A673 (cell line): ENCODE measurements around the gene KYNU. TPM values are rescaled to one million over a fixed set of nuclear protein-coding genes. Genes with fewer than 3 reads are reported as not detected.

Experiments
- Bru-seq: library from RNA; stranded (reverse); fragments of 400-500 nt; gene quantifications from one replicate; lab custom pipeline; 2021; lab: Mats Ljungman, UMichigan
- BruChase-seq, 2 experiments: library from RNA; stranded (reverse); fragments of 400-500 nt; gene quantifications; one replicate each; lab custom pipeline; 2021; lab: Mats Ljungman, UMichigan
- BruUV-seq: library from RNA; stranded (reverse); fragments of 400-500 nt; replicated peaks from 2 replicates; lab custom pipeline; 2021; lab: Mats Ljungman, UMichigan
- CTCF ChIA-PET: fragments of 300-600 bp; sonication (Branson Sonifier 250); formaldehyde crosslinking; loops from one replicate; lab custom pipeline; 2022; ENCODE audit warnings: antibody characterized with exemption; lab: Charles Lee
- POLR2A ChIA-PET: fragments of 300-600 bp; sonication (Branson Sonifier 250); formaldehyde crosslinking; loops from one replicate; lab custom pipeline; 2022; ENCODE audit warnings: antibody characterized with exemption; ENCODE audit not compliant: low non-redundant PET; lab: Charles Lee
- DNase-seq: peaks from one replicate; pipeline ENCODE4 v3.0.0-alpha.2; 2015; ENCODE audit warnings: low spot score
- H3K27ac ChIP-seq: fragments of 200-600 bp; sonication (generic); 2 replicates; pipeline ENCODE4 v1.5.1; 2016; ENCODE audit warnings: mixed run types, low read depth, mild to moderate bottlenecking, mixed read lengths, antibody characterized with exemption, low read length; ENCODE audit not compliant: poor library complexity, severe bottlenecking
- H3K27me3 ChIP-seq: fragments of 200-600 bp; sonication (generic); replicated peaks from 2 replicates; pipeline ENCODE4 v1.6.1; 2017; ENCODE audit warnings: mixed run types, low read depth, mild to moderate bottlenecking, mixed read lengths, antibody characterized with exemption, low read length; ENCODE audit not compliant: insufficient read depth, poor library complexity
- H3K36me3 ChIP-seq: fragments of 200-600 bp; sonication (generic); 2 replicates; pipeline ENCODE4 v1.6.1; 2016; ENCODE audit warnings: mixed run types, mild to moderate bottlenecking, mixed read lengths, antibody characterized with exemption, low read length; ENCODE audit not compliant: insufficient read depth, poor library complexity, severe bottlenecking
- H3K4me1 ChIP-seq: fragments of 200-600 bp; sonication (generic); 2 replicates; pipeline ENCODE4 v1.6.1; 2017; ENCODE audit warnings: mixed run types, mild to moderate bottlenecking, mixed read lengths, antibody characterized with exemption, low read length; ENCODE audit not compliant: insufficient read depth, poor library complexity, severe bottlenecking
- H3K4me3 ChIP-seq: fragments of 200-600 bp; sonication (generic); 2 replicates; pipeline ENCODE4 v1.5.1; 2016; ENCODE audit warnings: low read depth, mixed run types, mild to moderate bottlenecking, mixed read lengths, low read length; ENCODE audit not compliant: poor library complexity, severe bottlenecking
- H3K9me3 ChIP-seq: fragments of 200-600 bp; sonication (generic); 2 replicates; pipeline ENCODE4 v1.6.1; 2016; ENCODE audit warnings: mixed run types, low read depth, mild to moderate bottlenecking, mixed read lengths, antibody characterized with exemption, low read length; ENCODE audit not compliant: poor library complexity, severe bottlenecking
- EZH2 ChIP-seq: fragments of 200-600 bp; sonication (generic); IDR thresholded peaks from 2 replicates; pipeline ENCODE4 v1.6.1; 2017; ENCODE audit warnings: borderline replicate concordance, low read depth, mild to moderate bottlenecking, mixed read lengths, antibody characterized with exemption, low read length; ENCODE audit not compliant: poor library complexity, severe bottlenecking
- intact Hi-C: fragments of 100-400 bp; cut with micrococcal nuclease; formaldehyde crosslinking; loops from one replicate; pipeline ENCODE4 v1.10.0; 2022; ENCODE audit not compliant: unreplicated experiment
- long read RNA-seq: library from polyadenylated mRNA; stranded (forward); transcript quantifications from one replicate; pipeline ENCODE4 v2.0.0, GENCODE V29; 2022
- total RNA-seq: library from RNA; stranded (reverse); gene quantifications from 2 replicates; pipeline ENCODE4 v1.2.3, GENCODE V29; 2021
- TF ChIP-seq, protein P1 (sequence below): fragments of 300-800, 200-600 bp; sonication (generic); conservative IDR thresholded peaks from 2 replicates; pipeline ENCODE4 v1.5.1; 2017; ENCODE audit warnings: low read depth, mild to moderate bottlenecking, antibody characterized with exemption, low read length, moderate library complexity, mixed read lengths

The KYNU gene
- total RNA-seq = 0.44 and 2.5 TPM in 2 replicates
- percentile 37 among the genes with signal in this experiment for Bru-seq, nascent RNA
- BruChase-seq, experiment 1, labeled RNA remaining after a 2-hour chase = percentile 21 among the genes with signal in this experiment
- BruChase-seq, experiment 2, labeled RNA remaining after a 6-hour chase = percentile 25 among the genes with signal in this experiment
- long read RNA-seq = 0 reads

DNA sequence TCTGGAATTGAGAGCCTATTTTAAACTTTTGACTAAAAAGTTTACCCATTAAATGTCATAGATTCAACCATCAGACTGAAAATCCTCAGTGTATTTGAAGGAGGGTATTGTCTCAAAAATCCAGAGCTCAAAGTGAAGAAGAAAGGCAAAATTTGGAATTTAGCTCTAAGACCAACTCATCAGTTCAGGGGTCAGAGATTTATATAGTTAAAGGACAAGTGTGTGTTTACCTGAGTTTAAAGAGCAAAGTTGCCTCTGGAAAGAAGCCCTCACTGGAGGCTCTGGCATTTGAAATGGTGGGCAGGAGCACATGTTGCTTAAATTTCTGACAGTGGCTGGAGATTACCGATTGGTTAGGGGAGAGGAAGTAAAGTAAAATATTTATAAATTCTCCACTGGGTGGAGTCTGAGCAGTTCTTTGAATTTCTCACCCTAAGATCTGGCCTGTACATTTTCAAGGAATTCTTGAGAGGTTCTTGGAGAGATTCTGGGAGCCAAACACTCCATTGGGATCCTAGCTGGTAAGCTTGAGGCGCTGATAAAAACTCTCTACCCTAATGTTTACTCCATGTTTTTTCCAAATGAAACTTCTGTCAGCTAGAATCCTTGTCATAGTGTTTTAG is at the start of gene KYNU:
Gene KYNU (plus strand): TSS at position 449 of the 623 bp plus-strand sequence. CDS start 7,704 bp downstream, outside the sequence.
- DNase-seq = peak; percentile 39
- intact Hi-C loops = loop anchor here (5.0 kb wide), 1 partner anchor 195 kb away; no protein-coding TSS in a partner anchor
- BruUV-seq = no TSS peak

DNA sequence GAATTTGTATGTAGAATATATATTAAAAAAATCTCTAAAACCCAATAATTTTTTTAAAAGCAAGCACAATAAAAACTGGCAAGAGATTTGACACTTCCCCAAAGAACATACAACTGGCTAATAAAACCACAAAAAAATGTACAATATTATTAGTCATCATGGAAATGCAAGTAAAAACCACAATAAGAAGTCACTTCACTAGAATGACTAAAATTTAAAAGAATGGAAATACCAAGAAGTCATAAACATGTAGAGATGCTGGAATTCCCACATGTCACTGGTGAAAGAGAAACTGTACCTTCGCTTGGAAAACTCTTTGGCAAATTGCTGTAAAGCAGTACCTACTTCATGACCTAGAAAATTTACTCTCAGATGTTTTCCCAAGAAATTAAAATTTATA is 43.4 kb upstream of the KYNU start:
- intact Hi-C loops = no loop called here

More for the DNA sequence above, at the start of gene KYNU:
- TF ChIP-seq, protein P1, sequence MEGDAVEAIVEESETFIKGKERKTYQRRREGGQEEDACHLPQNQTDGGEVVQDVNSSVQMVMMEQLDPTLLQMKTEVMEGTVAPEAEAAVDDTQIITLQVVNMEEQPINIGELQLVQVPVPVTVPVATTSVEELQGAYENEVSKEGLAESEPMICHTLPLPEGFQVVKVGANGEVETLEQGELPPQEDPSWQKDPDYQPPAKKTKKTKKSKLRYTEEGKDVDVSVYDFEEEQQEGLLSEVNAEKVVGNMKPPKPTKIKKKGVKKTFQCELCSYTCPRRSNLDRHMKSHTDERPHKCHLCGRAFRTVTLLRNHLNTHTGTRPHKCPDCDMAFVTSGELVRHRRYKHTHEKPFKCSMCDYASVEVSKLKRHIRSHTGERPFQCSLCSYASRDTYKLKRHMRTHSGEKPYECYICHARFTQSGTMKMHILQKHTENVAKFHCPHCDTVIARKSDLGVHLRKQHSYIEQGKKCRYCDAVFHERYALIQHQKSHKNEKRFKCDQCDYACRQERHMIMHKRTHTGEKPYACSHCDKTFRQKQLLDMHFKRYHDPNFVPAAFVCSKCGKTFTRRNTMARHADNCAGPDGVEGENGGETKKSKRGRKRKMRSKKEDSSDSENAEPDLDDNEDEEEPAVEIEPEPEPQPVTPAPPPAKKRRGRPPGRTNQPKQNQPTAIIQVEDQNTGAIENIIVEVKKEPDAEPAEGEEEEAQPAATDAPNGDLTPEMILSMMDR = 0 out of 2 replicates have a peak, but pooled peaks have one; percentile 18
- TF ChIP-seq EZH2 = no peak
- ChIA-PET POLR2A (no interaction called here), CTCF (no interaction called here)
- no peaks in the 10 kb centered on the region for H3K9me3 ChIP-seq
- H3K4me3 ChIP-seq = no peak within 1 kb of the TSS
- no peak within 1 kb of the TSS for H3K27ac ChIP-seq
- peaks cover 50% of the 10 kb centered on the region for H3K4me1 ChIP-seq
- H3K36me3 ChIP-seq = no peaks in the 10 kb centered on the region
- no peaks in the 10 kb centered on the region for H3K27me3 ChIP-seq

DNA sequence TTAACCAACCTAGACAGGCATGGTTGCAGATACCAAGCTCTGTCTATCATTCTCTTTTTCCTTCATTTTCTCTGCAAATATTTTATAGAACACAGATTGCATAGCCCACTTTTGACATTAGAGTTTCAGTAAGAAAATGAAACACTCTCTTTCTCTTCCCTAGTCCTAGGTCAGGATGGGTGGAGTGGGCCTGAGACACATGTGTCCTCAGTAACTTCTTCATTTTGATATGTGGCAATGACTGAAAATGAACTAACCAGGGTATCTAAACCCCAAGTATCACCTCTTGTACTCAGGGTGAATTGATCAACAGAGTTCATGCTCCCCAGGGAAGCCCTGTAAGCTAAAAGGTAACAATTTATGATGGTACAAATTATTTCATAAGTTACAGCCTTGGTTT is 37.0 kb upstream of the KYNU start:
- no peaks in the 10 kb centered on the region for H3K4me1 ChIP-seq
- no TSS peak for BruUV-seq
- ChIA-PET POLR2A (no interaction called here), CTCF (no interaction called here)
- H3K4me3 ChIP-seq = no peak overlapping the region
- no peak overlapping the region for H3K27ac ChIP-seq
- no peak for DNase-seq
- no peak for TF ChIP-seq EZH2
- TF ChIP-seq, protein P1 = no peak
- no peaks in the 10 kb centered on the region for H3K27me3 ChIP-seq
- H3K36me3 ChIP-seq = no peaks in the 10 kb centered on the region
- H3K9me3 ChIP-seq = no peaks in the 10 kb centered on the region
- intact Hi-C loops = no loop called here

More for the DNA sequence above, 43.4 kb upstream of the KYNU start:
- H3K27ac ChIP-seq = no peak overlapping the region
- H3K9me3 ChIP-seq = no peaks in the 10 kb centered on the region
- H3K36me3 ChIP-seq = no peaks in the 10 kb centered on the region
- no peak for DNase-seq
- BruUV-seq = no TSS peak
- H3K4me3 ChIP-seq = no peak overlapping the region
- ChIA-PET POLR2A (no interaction called here), CTCF (no interaction called here)
- TF ChIP-seq, protein P1 = no peak
- TF ChIP-seq EZH2 = no peak
- no peaks in the 10 kb centered on the region for H3K4me1 ChIP-seq
- no peaks in the 10 kb centered on the region for H3K27me3 ChIP-seq
